ENCODE results near the gene MYD88.
"Not testable (repeated sequence)": the region's sequence is repeated elsewhere in the genome, so short reads cannot be mapped to it uniquely, and the experiment has no call there.

Gene MYD88

GRCh38 chr3:38153221-38153620 is 14.8 kb downstream of the MYD88 start:
- Histone ChIP-seq H3K9me3 (ENCODE audit: control insufficient read depth, insufficient read depth, low read length) (no peaks in the 10 kb centered on the region), H3K9ac (ENCODE audit: low read depth, low read length) (no peak overlapping the region), H3K36me3 (ENCODE audit: insufficient read depth, low read length) (no peaks in the 10 kb centered on the region), H3K4me1 (ENCODE audit: insufficient read depth, low read length) (no peaks in the 10 kb centered on the region)

GRCh38 chr3:38154033-38154494 is 15.6 kb downstream of the MYD88 start:
- Histone ChIP-seq H3K9ac (ENCODE audit: low read depth, low read length) (no peak overlapping the region), H3K9me3 (ENCODE audit: control insufficient read depth, insufficient read depth, low read length) (no peaks in the 10 kb centered on the region), H3K36me3 (ENCODE audit: insufficient read depth, low read length) (no peaks in the 10 kb centered on the region), H3K4me1 (ENCODE audit: insufficient read depth, low read length) (no peaks in the 10 kb centered on the region)

GRCh38 chr3:38154625-38155255 is 16.3 kb downstream of the MYD88 start:
- H3K4me1 ChIP-seq (ENCODE audit: insufficient read depth, low read length): no peaks in the 10 kb centered on the region
- H3K9ac ChIP-seq (ENCODE audit: low read depth, low read length): no peak overlapping the region

GRCh38 chr3:38155825-38156224 is 17.4 kb downstream of the MYD88 start:
- Histone ChIP-seq H3K9me3 (ENCODE audit: control insufficient read depth, insufficient read depth, low read length) (no peaks in the 10 kb centered on the region), H3K4me1 (ENCODE audit: insufficient read depth, low read length) (no peaks in the 10 kb centered on the region), H3K9ac (ENCODE audit: low read depth, low read length) (no peak overlapping the region), H3K36me3 (ENCODE audit: insufficient read depth, low read length) (no peaks in the 10 kb centered on the region)

More at GRCh38 chr3:38154625-38155255, 16.3 kb downstream of the MYD88 start:
- Histone ChIP-seq H3K36me3 (ENCODE audit: insufficient read depth, low read length) (no peaks in the 10 kb centered on the region), H3K9me3 (ENCODE audit: control insufficient read depth, insufficient read depth, low read length) (no peaks in the 10 kb centered on the region)

GRCh38 chr3:38157117-38157516 is 18.7 kb downstream of the MYD88 start:
- Histone ChIP-seq H3K9ac (ENCODE audit: low read depth, low read length) (no peak overlapping the region), H3K4me1 (ENCODE audit: insufficient read depth, low read length) (no peaks in the 10 kb centered on the region), H3K36me3 (ENCODE audit: insufficient read depth, low read length) (no peaks in the 10 kb centered on the region), H3K9me3 (ENCODE audit: control insufficient read depth, insufficient read depth, low read length) (no peaks in the 10 kb centered on the region)

GRCh38 chr3:38157595-38157994 is 19.1 kb downstream of the MYD88 start:
- Histone ChIP-seq H3K9me3 (ENCODE audit: control insufficient read depth, insufficient read depth, low read length) (no peaks in the 10 kb centered on the region), H3K4me1 (ENCODE audit: insufficient read depth, low read length) (no peaks in the 10 kb centered on the region), H3K36me3 (ENCODE audit: insufficient read depth, low read length) (no peaks in the 10 kb centered on the region), H3K9ac (ENCODE audit: low read depth, low read length) (no peak overlapping the region)

GRCh38 chr3:38158472-38158871 is 20.0 kb downstream of the MYD88 start:
- Histone ChIP-seq H3K4me1 (ENCODE audit: insufficient read depth, low read length) (no peaks in the 10 kb centered on the region), H3K9ac (ENCODE audit: low read depth, low read length) (no peak overlapping the region), H3K36me3 (ENCODE audit: insufficient read depth, low read length) (no peaks in the 10 kb centered on the region), H3K9me3 (ENCODE audit: control insufficient read depth, insufficient read depth, low read length) (no peaks in the 10 kb centered on the region)

GRCh38 chr3:38160704-38161103 is 22.2 kb downstream of the MYD88 start:
- not testable (repeated sequence) for H3K9ac ChIP-seq (ENCODE audit: low read depth, low read length); H3K36me3 ChIP-seq (ENCODE audit: insufficient read depth, low read length); H3K9me3 ChIP-seq (ENCODE audit: control insufficient read depth, insufficient read depth, low read length); H3K4me1 ChIP-seq (ENCODE audit: insufficient read depth, low read length)

- Histone ChIP-seq H3K36me3 (ENCODE audit: insufficient read depth, low read length) (no peaks in the 10 kb centered on the region), H3K9me3 (ENCODE audit: control insufficient read depth, insufficient read depth, low read length) (no peaks in the 10 kb centered on the region), H3K9ac (ENCODE audit: low read depth, low read length) (no peak overlapping the region)
Measured at GRCh38 chr3:38163117-38163840, 24.8 kb downstream of the MYD88 start.

GRCh38 chr3:38163841-38164642 is 25.6 kb downstream of the MYD88 start:
- H3K9me3 ChIP-seq (ENCODE audit: control insufficient read depth, insufficient read depth, low read length): no peaks in the 10 kb centered on the region
- H3K36me3 ChIP-seq (ENCODE audit: insufficient read depth, low read length): no peaks in the 10 kb centered on the region
- H3K9ac ChIP-seq (ENCODE audit: low read depth, low read length): peak overlapping the region; percentile 65; the same call in 1 of the 2 replicates
- no peaks in the 10 kb centered on the region for H3K4me1 ChIP-seq (ENCODE audit: insufficient read depth, low read length)

More at GRCh38 chr3:38163117-38163840, 24.8 kb downstream of the MYD88 start:
- H3K4me1 ChIP-seq (ENCODE audit: insufficient read depth, low read length): no peaks in the 10 kb centered on the region

GRCh38 chr3:38164643-38164951 is 26.1 kb downstream of the MYD88 start:
- Histone ChIP-seq H3K9me3 (ENCODE audit: control insufficient read depth, insufficient read depth, low read length) (no peaks in the 10 kb centered on the region), H3K4me1 (ENCODE audit: insufficient read depth, low read length) (no peaks in the 10 kb centered on the region), H3K36me3 (ENCODE audit: insufficient read depth, low read length) (no peaks in the 10 kb centered on the region), H3K9ac (ENCODE audit: low read depth, low read length) (peak overlapping the region; percentile 65)

GRCh38 chr3:38164952-38165721 is 26.7 kb downstream of the MYD88 start, which contains the start of gene OXSR1:
OXSR1 (plus strand) TSS chr3:38165537; CDS start chr3:38165877, 340 bp downstream.
- H3K9ac ChIP-seq (ENCODE audit: low read depth, low read length): peak within 1 kb of the TSS; percentile 65
- H3K9me3 ChIP-seq (ENCODE audit: control insufficient read depth, insufficient read depth, low read length): no peaks in the 10 kb centered on the region
- H3K4me1 ChIP-seq (ENCODE audit: insufficient read depth, low read length): no peaks in the 10 kb centered on the region
- H3K36me3 ChIP-seq (ENCODE audit: insufficient read depth, low read length): no peaks in the 10 kb centered on the region

GRCh38 chr3:38165722-38166387 is 27.4 kb downstream of the MYD88 start:
- no peaks in the 10 kb centered on the region for H3K9me3 ChIP-seq (ENCODE audit: control insufficient read depth, insufficient read depth, low read length)
- H3K36me3 ChIP-seq (ENCODE audit: insufficient read depth, low read length): no peaks in the 10 kb centered on the region
- peak overlapping the region; percentile 65 for H3K9ac ChIP-seq (ENCODE audit: low read depth, low read length)
- no peaks in the 10 kb centered on the region for H3K4me1 ChIP-seq (ENCODE audit: insufficient read depth, low read length)

- no peaks in the 10 kb centered on the region for H3K9me3 ChIP-seq (ENCODE audit: control insufficient read depth, insufficient read depth, low read length)
- H3K4me1 ChIP-seq (ENCODE audit: insufficient read depth, low read length): no peaks in the 10 kb centered on the region
- H3K36me3 ChIP-seq (ENCODE audit: insufficient read depth, low read length): no peaks in the 10 kb centered on the region
- no peak overlapping the region for H3K9ac ChIP-seq (ENCODE audit: low read depth, low read length)
Measured at GRCh38 chr3:38167591-38167990, 29.1 kb downstream of the MYD88 start.
